NCI-H187 treated with DMSO at 0.1 percent for 48 hours (cell line): ENCODE data around the gene DNAJC10.
A peak's percentile ranks its signal among the peaks of the same experiment; 100 is the strongest.
"Not testable (repeated sequence)": the region's sequence is repeated elsewhere in the genome, so short reads cannot be mapped to it uniquely, and the experiment has no call there.

ENCODE experiments used
- DNase-seq: peaks from one replicate; lab custom pipeline; 2025; lab: John Stamatoyannopoulos, UW

The DNAJC10 gene

GRCh38 chr2:182715892-182716649 lies at the start of gene DNAJC10:
Gene DNAJC10, plus strand, starts transcription at chr2:182716257. Its CDS starts 1,830 bp downstream, at chr2:182718087.
- no peak for DNase-seq

- DNase-seq: no peak
These were observed 49.3 kb upstream of the DNAJC10 start for GRCh38 chr2:182666674-182667314.

GRCh38 chr2:182667315-182667695 lies 48.8 kb upstream of the DNAJC10 start:
- no peak for DNase-seq

GRCh38 chr2:182668671-182669070 lies 47.4 kb upstream of the DNAJC10 start:
- peak; percentile 69 for DNase-seq

GRCh38 chr2:182672466-182673165 lies 43.4 kb upstream of the DNAJC10 start:
- no peak for DNase-seq

- DNase-seq: no peak
These were observed 35.2 kb upstream of the DNAJC10 start for GRCh38 chr2:182680837-182681236.

- DNase-seq: no peak
These were observed 33.8 kb upstream of the DNAJC10 start for GRCh38 chr2:182682210-182682609.

GRCh38 chr2:182685559-182685958 lies 30.5 kb upstream of the DNAJC10 start:
- no peak for DNase-seq

- not testable (repeated sequence) for DNase-seq
These were observed 29.3 kb upstream of the DNAJC10 start for GRCh38 chr2:182686763-182687162.

- peak; percentile 69 for DNase-seq
These were observed 21.9 kb upstream of the DNAJC10 start for GRCh38 chr2:182694189-182694588.

GRCh38 chr2:182695776-182696175 lies 20.3 kb upstream of the DNAJC10 start:
- no peak for DNase-seq

- DNase-seq: no peak
These were observed 17.4 kb upstream of the DNAJC10 start for GRCh38 chr2:182698671-182699070.

GRCh38 chr2:182705761-182706160 lies 10.3 kb upstream of the DNAJC10 start:
- DNase-seq: no peak

GRCh38 chr2:182706751-182707150 lies 9.3 kb upstream of the DNAJC10 start:
- DNase-seq: no peak

GRCh38 chr2:182713601-182714000 lies 2.5 kb upstream of the DNAJC10 start:
- DNase-seq: no peak

GRCh38 chr2:182715121-182715891 lies 751 bp upstream of the DNAJC10 start:
- no peak for DNase-seq

- no peak for DNase-seq
These were observed 558 bp downstream of the DNAJC10 start for GRCh38 chr2:182716650-182716979.

- DNase-seq: no peak
These were observed 1.4 kb downstream of the DNAJC10 start for GRCh38 chr2:182717416-182717815.

GRCh38 chr2:182717816-182718215 lies 1.8 kb downstream of the DNAJC10 start:
- DNase-seq: no peak

- DNase-seq: no peak
These were observed 2.4 kb downstream of the DNAJC10 start for GRCh38 chr2:182718459-182718858.

- DNase-seq: not testable (repeated sequence)
These were observed 3.1 kb downstream of the DNAJC10 start for GRCh38 chr2:182719116-182719515.

GRCh38 chr2:182724656-182725055 lies 8.6 kb downstream of the DNAJC10 start:
- DNase-seq: no peak
